Stimulated activated CD4-positive, alpha-beta T cell treated with anti-CD3 and anti-CD28 coated beads, Interleukin-4, amount 100 ng/mL, for 4 hours (primary cell): ENCODE data around the gene RAB6B.
"Not testable (repeated sequence)": the region's sequence is repeated elsewhere in the genome, so short reads cannot be mapped to it uniquely, and the experiment has no call there.

Experiments
- DNase-seq, 2 experiments: peaks; one replicate each; pipeline ENCODE4 v3.0.0-alpha.2; 2020

Gene RAB6B

DNA sequence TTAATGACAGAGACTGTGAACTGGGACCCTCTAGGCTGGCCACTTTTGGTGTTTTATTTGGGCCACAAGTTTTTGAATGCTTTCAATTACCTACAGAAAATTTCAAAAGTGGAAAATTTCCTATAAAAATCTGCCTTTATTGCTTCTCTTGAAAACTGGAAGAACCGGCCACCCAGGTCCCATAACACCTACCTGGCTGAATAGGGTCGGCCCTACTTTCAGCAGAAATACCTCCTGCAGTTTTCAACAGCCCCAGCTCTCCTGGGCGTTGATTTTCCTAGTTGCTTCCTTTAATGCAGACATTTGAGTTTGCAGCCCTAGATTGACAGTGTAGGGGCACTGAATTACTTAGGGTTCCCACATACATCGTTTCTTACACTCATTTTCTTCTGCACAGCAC lies 90.8 kb downstream of the RAB6B start:
- DNase-seq = no peak

GRCh38 chr3:133803469-133803868 lies 92.2 kb downstream of the RAB6B start:
- DNase-seq = no peak

- no peak for DNase-seq
Observed at GRCh38 chr3:133799794-133800585, 95.7 kb downstream of the RAB6B start.

GRCh38 chr3:133797396-133798105 lies 98.1 kb downstream of the RAB6B start:
- no peak for DNase-seq

- no peak for DNase-seq
Observed at GRCh38 chr3:133792171-133792763, 103.4 kb downstream of the RAB6B start.

DNA sequence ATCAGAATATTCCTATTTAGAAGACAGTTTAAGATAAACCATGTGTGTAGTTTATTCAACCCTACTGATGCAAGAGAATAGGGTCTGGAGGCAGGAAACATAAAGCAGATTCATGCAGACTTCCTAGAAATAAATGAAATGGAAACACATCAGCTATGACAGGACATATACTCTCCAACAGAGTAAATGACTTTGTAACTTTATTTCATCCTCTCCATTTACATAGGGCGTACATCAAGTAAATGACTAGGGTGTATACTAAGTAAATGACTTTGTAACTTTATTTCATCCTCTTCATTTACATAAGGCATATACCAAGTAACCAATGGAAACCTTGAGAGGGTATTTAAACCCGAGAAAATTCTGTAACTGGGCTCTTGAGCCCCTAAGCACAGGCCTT lies 107.7 kb downstream of the RAB6B start:
- DNase-seq = no peak

DNA sequence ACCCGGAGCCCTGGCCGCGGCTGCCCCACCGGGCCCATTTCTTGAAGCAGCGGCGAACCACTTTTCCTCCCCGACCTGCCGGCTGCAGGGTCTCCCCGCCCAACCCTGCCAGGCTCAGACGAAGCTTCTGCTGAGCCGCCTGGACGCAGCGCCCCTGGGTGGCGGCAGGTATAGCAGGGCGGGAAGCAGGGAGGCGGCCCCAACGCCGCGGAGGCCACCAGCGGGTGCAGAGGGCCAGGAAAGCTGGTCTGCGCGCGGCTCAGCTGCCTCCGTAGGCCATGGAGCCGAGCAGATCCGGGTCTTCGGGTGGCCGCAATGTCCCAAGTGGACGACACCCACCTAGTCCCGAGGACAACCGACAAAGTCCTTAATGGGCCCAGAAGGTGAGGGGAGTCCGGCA lies 111.9 kb downstream of the RAB6B start:
- no peak for DNase-seq

DNA sequence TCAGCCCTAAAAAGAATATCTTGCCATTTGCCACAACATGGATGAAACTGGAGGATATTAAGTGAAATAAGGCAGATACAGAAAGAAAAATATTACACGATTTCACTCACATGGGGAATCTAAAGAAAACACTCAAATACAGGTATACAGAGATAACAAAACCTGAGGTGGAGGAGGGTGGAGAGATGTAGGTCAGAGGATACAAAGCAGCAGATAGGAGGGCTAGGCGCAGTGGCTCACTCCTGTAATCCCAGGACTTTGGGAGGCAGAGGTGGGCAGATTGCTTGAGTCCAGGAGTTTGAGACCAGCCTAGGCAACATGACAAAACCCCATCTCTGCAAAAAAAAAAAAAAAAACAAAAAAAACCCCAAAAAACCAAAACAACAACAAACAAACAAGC lies 113.2 kb downstream of the RAB6B start:
- DNase-seq = no peak

GRCh38 chr3:133781570-133781969 lies 114.1 kb downstream of the RAB6B start:
- no peak for DNase-seq

DNA sequence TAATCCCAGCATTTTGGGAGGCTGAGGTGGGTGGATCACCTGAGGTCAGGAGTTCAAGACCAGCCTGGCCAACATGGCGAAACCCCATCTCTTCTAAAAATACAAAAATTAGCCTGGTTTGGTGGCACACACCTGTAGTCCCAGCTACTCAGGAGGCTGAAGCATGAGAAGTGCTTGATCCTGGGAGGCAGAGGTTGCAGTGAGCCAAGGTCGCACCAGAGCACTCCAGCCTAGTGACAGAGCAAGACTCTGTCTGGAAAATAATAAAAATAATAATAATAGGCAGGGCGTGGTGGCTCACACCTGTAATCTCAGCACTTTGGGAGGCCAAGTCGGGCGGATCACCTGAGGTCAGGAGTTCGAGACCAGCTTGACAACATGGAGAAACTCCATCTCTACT lies 114.9 kb downstream of the RAB6B start:
- not testable (repeated sequence) for DNase-seq

DNA sequence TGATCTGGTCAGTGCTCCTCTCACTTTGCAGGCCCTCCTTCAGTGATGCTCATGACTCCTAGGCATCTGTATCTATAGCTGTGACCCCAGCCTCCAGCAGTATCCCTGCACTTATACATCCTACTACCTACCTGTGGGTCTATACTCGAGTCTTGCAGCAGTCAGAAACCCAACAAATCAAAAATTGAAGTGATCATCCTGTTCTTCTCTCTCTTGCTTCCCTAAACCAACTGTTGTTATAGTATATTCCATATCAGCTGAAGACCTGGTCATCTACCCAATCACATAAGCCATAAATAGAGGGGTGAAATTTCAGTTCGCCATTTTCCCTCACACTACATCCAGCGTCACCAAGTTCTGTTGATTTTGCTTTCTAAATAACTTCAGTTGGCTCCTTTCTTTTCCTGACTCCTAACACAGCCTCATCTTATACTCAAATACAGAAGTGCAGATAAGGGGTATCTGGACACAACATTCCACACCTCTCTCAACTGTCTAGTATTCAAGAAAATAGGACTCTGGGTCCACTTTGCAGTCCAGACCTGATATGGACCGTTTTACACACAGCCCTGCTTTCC lies 116.0 kb downstream of the RAB6B start:
- DNase-seq = no peak

DNA sequence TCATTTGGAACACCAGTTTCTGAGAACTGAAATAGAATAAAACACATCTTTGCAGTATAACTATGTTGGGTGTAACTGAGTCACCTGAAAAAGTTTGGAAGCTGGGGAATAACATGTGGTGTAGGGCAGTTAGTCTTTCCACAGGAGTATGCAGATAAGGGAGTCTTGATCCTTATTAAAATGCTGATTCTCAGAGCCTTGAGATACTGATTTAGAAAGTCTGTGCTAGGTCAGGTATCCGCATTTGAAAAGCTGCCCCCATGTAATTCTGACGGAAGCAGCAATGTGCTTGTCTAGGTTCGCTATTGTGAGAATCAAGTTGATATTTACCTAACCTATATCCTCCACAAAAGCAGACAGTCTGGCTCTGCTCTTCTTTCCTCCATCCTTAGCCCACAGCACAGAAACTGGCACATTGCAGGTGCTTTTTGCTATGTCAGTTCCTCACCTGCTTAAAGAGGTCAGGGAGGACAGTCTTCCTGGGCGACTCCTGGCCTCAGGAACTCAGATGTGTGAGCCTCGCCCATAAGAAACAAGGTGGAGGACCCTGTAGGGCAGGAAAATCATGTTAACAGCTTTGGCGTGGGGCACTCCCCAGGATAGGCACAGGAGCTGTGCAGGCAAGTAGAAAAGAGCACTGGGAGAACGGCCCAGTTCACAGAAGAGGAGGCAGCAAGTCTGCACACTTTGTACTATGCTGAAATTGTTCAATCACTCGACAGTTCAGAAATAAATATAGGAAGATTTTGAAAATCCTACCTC lies 117.7 kb downstream of the RAB6B start:
- DNase-seq = no peak

DNA sequence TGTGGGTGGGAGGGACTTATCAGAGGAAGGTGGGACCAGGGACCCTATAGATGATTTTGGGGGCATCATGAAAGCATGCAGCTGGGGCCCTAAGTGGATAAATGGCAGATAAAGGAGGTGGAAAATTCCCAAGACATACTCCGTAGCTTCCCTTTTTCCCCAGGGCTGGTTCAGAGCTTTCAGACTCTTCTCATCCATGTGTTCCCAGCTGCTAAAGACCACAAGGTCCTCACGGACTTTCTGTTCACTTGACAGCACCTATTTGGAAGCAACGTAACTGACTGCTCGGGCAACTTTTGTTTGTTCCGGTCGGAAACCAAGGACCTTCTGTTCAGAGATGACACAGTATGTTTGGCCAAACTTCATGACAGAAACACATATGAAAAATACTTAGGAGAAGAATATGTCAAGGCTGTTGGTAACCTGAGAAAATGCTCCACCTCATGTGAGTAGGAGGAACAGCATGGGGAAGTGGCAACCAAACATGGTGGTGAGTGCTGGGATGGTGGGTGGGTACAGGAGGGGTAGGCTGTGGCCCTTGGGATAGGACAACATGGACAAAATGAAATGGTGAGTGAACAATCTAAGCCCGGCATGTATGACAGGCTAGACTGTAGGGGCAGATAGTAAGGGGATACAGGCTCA lies 118.8 kb downstream of the RAB6B start:
- no peak for DNase-seq

DNA sequence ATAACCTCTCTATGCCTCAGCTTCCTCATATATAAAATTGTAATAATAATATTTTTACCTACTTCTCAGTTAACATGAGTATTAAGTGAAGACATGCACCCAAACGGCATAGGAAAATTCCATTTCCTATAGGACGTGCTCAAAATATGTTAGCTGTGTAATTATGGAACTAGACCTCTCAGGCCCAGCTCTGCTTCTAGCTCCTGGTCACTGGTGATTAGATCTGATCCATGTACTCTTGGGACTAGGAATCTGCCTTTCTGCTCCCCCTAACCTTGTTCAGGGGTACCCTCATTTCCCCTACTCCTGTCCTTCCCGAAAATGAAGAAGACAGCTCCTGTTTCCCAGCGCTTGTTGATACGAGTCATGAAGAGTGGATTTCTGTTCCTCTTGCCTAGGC lies 119.8 kb downstream of the RAB6B start:
- DNase-seq = no peak

- no peak for DNase-seq
Observed at GRCh38 chr3:133775309-133775708, 120.4 kb downstream of the RAB6B start.
